ENCODE data around the gene MRPL21. TPM values are rescaled to one million over a fixed set of nuclear protein-coding genes. Genes with fewer than 3 reads are reported as not detected.

The MRPL21 gene
- polyA plus RNA-seq, 2 of the 4 experiments (the other 2 are of a cell fraction), result 116 to 131 TPM

DNA sequence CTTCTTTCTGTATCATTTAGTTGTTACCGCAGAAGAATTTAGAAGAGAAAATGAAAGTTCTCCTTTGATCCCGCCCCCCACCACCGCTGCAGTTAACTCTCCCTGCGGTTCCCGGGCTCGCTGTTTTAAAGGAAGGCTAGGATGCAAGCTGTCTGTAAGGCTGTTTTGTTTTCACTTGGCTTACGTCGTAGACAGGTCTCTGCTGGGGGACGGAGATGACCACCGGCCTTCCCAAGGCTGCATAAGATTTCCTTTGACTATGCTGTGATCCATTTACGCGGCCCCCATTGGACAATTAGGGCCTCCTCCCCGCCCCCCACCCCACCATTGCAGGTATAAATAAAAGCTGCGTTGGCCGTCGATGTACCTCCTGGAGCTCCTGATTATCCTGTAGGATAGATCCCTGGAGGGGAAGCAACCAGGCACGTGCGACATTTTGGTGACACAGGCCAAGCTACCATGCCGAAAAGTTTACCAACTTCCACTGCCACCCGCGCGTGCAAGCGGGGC is 60.5 kb downstream of the MRPL21 start:
- DNase-seq (ENCODE audit: low read depth in 1 of 2, low spot score in 1 of 2) (no peak), FAIRE-seq (no peak), ATAC-seq (no peak)
- Histone ChIP-seq H3K4me2 (no peak overlapping the region), H3K4me3 (no peak overlapping the region), H3K4me1 (peaks cover 21% of the 10 kb centered on the region), H3K9me3 (no peaks in the 10 kb centered on the region), H3K27ac (no peak overlapping the region)
- WGBS (ENCODE audit: missing lambda C conversion rate), result 84% methylated on average over 20 of the region's 23 CpGs
- POLR2A ChIA-PET, result interaction anchor here (0.7 kb wide), 1 partner anchor 206 kb away, joined by 3 read pairs; the partner anchor contains the start of gene TPCN2
- CTCF ChIA-PET, result interaction anchor here (1.0 to 1.2 kb wide), 2 partner anchors 63 to 155 kb away, joined by 3 to 4 read pairs; no protein-coding TSS in a partner anchor
- no peak for TF ChIP-seq MYC (IDR thresholded peaks at IDR 0.05; ENCODE audit: borderline replicate concordance, low read length)
- no peak for TF ChIP-seq JUNB (IDR thresholded peaks at IDR 0.05)
- no peak for TF ChIP-seq POLR2AphosphoS2 (conservative IDR thresholded peaks at IDR 0.05; ENCODE audit: low read length)
- no peak for TF ChIP-seq SMC3 (IDR thresholded peaks at IDR 0.05)
- TF ChIP-seq, protein P1, sequence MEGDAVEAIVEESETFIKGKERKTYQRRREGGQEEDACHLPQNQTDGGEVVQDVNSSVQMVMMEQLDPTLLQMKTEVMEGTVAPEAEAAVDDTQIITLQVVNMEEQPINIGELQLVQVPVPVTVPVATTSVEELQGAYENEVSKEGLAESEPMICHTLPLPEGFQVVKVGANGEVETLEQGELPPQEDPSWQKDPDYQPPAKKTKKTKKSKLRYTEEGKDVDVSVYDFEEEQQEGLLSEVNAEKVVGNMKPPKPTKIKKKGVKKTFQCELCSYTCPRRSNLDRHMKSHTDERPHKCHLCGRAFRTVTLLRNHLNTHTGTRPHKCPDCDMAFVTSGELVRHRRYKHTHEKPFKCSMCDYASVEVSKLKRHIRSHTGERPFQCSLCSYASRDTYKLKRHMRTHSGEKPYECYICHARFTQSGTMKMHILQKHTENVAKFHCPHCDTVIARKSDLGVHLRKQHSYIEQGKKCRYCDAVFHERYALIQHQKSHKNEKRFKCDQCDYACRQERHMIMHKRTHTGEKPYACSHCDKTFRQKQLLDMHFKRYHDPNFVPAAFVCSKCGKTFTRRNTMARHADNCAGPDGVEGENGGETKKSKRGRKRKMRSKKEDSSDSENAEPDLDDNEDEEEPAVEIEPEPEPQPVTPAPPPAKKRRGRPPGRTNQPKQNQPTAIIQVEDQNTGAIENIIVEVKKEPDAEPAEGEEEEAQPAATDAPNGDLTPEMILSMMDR (IDR thresholded peaks at IDR 0.05), result no peak
- TF ChIP-seq RFX5 (IDR thresholded peaks at IDR 0.05), result no peak
- no peak for TF ChIP-seq GATA3 (IDR thresholded peaks at IDR 0.05; ENCODE audit: borderline replicate concordance)

DNA sequence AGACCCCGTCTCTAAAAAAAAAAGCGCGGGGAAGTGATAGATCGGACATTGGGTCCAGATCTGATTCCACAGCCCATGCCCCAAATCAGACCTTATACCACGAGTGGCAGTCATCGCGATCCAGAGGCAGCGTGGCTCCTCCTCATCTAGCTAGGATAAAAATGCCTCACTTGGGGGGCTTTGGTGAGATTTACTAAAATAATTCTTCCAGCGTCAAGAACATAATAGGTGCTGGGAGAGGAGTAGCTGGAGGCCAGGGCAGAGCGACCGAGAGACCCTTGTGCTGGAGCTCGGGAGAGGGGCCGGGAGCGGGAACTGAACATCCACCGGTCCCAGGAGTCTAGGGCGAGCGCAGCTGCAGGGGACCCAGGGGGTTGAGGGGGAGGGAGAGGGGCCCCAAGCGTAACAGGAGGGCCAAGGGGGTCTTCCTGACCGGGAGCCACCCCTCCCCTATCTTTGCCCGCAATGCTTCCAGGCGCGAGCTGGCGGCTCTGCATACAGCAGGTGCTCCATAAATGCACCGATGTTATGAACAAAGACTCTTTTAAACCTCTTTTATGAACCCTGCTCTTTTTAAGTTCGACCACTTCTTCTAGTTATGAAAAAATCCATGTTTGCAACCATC is 61.1 kb downstream of the MRPL21 start:
- POLR2A ChIA-PET, result interaction anchor here (0.7 kb wide), 1 partner anchor 206 kb away, joined by 3 read pairs; the partner anchor contains the start of gene TPCN2
- TF ChIP-seq E2F6 (IDR thresholded peaks at IDR 0.05; ENCODE audit: borderline replicate concordance, low read depth), result peak; percentile 8; the same call in 1 of the 2 replicates
- TF ChIP-seq CBX2 (IDR thresholded peaks at IDR 0.05; ENCODE audit: borderline replicate concordance, low read depth), result no peak
- no peaks in the 10 kb centered on the region for H3K9me3 ChIP-seq
- CTCF ChIA-PET, result interaction anchor here (1.0 to 1.2 kb wide), 4 partner anchors 17 to 154 kb away, joined by 3 to 4 read pairs (median 3); no protein-coding TSS in a partner anchor
- peaks cover 26% of the 10 kb centered on the region for H3K4me1 ChIP-seq
- ATAC-seq (no peak), DNase-seq (ENCODE audit: low read depth in 1 of 2, low spot score in 1 of 2) (no peak), FAIRE-seq (no peak)
- peak overlapping the region in 1 of 2 experiments; percentile 93; a peak in 3 of 6 replicates for H3K27ac ChIP-seq
- peak overlapping the region; percentile 84 for H3K4me2 ChIP-seq
- peak overlapping the region; percentile 86; the same call in 1 of the 3 replicates for H3K4me3 ChIP-seq
- WGBS (ENCODE audit: missing lambda C conversion rate), result 89% methylated on average over 23 of the region's 25 CpGs

DNA sequence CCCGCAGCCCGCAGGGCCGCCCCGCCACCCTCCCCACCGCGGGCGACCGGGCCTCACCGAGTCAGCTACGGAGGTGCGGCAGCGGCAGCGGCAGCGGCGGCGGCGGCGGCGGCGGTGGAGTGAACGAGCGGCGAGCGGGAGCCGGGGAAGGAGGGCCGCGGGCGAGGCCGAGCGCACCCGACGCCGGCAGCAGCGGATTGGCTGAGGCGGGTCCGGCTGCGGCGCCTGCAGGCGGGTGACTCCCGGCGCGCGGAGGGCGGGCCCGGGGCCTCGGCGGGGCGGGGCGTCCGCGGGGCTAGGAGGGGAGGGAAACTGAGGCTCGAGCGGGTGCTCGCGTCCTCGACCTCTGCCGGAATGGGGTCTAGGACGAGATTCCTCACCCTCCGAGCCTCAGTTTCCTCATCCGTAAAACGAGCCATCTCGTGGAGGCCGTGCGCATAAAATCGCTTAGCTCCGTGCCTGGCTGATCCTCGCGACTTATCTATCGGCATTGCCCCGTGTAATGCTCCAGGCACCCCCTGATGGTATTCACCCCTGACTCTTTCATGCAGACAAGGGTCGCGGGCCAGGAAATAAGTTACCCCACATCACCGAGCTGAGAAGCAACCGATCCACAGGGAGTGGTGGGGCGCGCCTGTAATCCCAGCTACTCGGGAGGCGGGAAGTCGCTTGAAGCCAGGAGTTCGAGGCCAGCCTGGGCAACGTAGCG is 61.8 kb downstream of the MRPL21 start, which contains the start of gene CPT1A:
Gene CPT1A (minus strand): TSS at position 199 of the 709 bp plus-strand sequence. CDS start 26,442 bp downstream, outside the sequence.
- 36% methylated on average over 31 of the region's 82 CpGs for WGBS (ENCODE audit: missing lambda C conversion rate)
- TF ChIP-seq RFX5 (IDR thresholded peaks at IDR 0.05), result no peak
- no peak for TF ChIP-seq HOXB13 (CRISPR knock-in tag; IDR thresholded peaks at IDR 0.05; ENCODE audit: low read depth)
- TF ChIP-seq, protein P2, sequence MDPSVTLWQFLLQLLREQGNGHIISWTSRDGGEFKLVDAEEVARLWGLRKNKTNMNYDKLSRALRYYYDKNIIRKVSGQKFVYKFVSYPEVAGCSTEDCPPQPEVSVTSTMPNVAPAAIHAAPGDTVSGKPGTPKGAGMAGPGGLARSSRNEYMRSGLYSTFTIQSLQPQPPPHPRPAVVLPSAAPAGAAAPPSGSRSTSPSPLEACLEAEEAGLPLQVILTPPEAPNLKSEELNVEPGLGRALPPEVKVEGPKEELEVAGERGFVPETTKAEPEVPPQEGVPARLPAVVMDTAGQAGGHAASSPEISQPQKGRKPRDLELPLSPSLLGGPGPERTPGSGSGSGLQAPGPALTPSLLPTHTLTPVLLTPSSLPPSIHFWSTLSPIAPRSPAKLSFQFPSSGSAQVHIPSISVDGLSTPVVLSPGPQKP (IDR thresholded peaks at IDR 0.05; ENCODE audit: low read depth, low read length), result no peak
- no peak for TF ChIP-seq MAZ (IDR thresholded peaks at IDR 0.05; ENCODE audit: borderline replicate concordance, low read depth, low read length)
- TF ChIP-seq, protein P3, sequence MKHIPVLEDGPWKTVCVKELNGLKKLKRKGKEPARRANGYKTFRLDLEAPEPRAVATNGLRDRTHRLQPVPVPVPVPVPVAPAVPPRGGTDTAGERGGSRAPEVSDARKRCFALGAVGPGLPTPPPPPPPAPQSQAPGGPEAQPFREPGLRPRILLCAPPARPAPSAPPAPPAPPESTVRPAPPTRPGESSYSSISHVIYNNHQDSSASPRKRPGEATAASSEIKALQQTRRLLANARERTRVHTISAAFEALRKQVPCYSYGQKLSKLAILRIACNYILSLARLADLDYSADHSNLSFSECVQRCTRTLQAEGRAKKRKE (CRISPR knock-in tag; IDR thresholded peaks at IDR 0.05; ENCODE audit: low read depth), result no peak
- peak; percentile 39; the same call in 1 of the 2 replicates for TF ChIP-seq MAX (IDR thresholded peaks at IDR 0.05)
- peak; percentile 43; the same call in 1 of the 2 replicates for TF ChIP-seq E2F6 (IDR thresholded peaks at IDR 0.05; ENCODE audit: borderline replicate concordance, low read depth)
- no peak for TF ChIP-seq RCOR1 (IDR thresholded peaks at IDR 0.05; ENCODE audit: low read depth, low read length)
- TF ChIP-seq FOSL2 (IDR thresholded peaks at IDR 0.05), result no peak
- TF ChIP-seq FOSL2 (CRISPR knock-in tag; IDR thresholded peaks at IDR 0.05), result no peak
- no peak for TF ChIP-seq ZSCAN20 (CRISPR knock-in tag; IDR thresholded peaks at IDR 0.05)
- no peak for TF ChIP-seq CBX8 (IDR thresholded peaks at IDR 0.05)
- TF ChIP-seq POLR2A (IDR thresholded peaks at IDR 0.05; ENCODE audit: low read length), result peak; percentile 26; the same call in 1 of the 2 replicates
- TF ChIP-seq RAD21 (conservative IDR thresholded peaks at IDR 0.05 in 1 of 2, IDR thresholded peaks at IDR 0.05 in 1 of 2), result no peak
- no peak for TF ChIP-seq HOXA7 (CRISPR knock-in tag; IDR thresholded peaks at IDR 0.05)
- peak; percentile 71 to 83 for DNase-seq (ENCODE audit: low read depth in 1 of 2, low spot score in 1 of 2)
- ChIA-PET CTCF (interaction anchor here (1.1 to 1.2 kb wide), 3 partner anchors 16 to 153 kb away, joined by 3 to 4 read pairs (median 3); no protein-coding TSS in a partner anchor), POLR2A (no interaction called here)
- H3K27ac ChIP-seq, result peak within 1 kb of the TSS; percentile 79 to 93
- no peaks in the 10 kb centered on the region for H3K9me3 ChIP-seq
- ATAC-seq, result peak; percentile 74 to 79
- peak within 1 kb of the TSS; percentile 84 for H3K4me2 ChIP-seq
- FAIRE-seq, result no peak
- peak within 1 kb of the TSS; percentile 86 for H3K4me3 ChIP-seq
- H3K4me1 ChIP-seq, result peaks cover 28% of the 10 kb centered on the region

All from A549 (cell line).